NCI-H1930 (cell line): ENCODE results near the gene APPL2.
"Not testable (repeated sequence)": the region's sequence is repeated elsewhere in the genome, so short reads cannot be mapped to it uniquely, and the experiment has no call there.

Source experiments
- DNase-seq, 2 experiments: peaks; one replicate each; lab custom pipeline; 2025; lab: John Stamatoyannopoulos, UW

The APPL2 gene

GRCh38 chr12:105256921-105257320 lies 20.9 kb upstream of the APPL2 start:
- DNase-seq, result no peak

DNA sequence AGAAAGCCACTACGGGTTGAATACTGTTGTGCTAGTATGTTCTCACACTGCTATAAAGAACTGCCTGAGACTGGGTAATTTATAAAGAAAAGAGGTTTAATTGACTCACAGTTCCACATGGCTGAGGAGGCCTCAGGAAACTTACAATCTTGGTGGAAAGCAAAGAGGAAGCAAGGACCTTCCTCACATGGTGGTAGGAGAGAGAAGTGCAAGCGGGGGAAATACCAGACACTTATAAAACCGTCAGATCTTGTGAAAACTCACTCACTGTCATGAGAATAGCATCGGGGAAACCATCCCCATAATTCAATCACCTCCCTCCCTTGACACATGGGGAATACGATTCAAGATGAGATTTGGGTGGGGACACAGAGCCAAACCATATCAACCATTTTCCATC lies 20.5 kb upstream of the APPL2 start:
- not testable (repeated sequence) for DNase-seq

GRCh38 chr12:105256011-105256410 lies 20.0 kb upstream of the APPL2 start:
- no peak for DNase-seq

GRCh38 chr12:105253866-105254513 lies 18.0 kb upstream of the APPL2 start:
- DNase-seq, result no peak

GRCh38 chr12:105252901-105253300 lies 16.9 kb upstream of the APPL2 start:
- no peak for DNase-seq

DNA sequence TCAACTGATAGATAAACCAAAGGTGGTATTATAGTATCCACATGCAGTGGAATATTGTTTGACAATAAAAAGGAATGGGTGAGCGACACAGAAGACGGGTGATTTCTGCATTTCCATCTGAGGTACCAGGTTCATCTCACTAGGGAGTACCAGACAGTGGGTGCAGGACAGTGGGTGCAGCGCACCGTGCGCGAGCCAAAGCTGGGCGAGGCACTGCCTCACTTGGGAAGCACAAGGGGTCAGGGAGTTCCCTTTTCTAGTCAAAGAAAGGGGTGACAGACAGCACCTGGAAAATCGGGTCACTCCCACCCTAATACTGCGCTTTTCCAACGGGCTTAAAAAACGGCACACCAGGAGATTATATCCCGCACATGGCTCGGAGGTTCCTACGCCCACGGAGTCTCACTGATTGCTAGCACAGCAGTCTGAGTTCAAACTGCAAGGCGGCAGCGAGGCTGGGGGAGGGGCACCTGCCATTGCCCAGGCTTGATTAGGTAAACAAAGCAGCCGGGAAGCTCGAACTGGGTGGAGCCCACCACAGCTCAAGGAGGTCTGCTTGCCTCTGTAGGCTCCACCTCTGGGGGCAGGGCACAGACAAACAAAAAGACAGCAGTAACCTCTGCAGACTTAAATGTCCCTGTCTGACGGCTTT lies 9.9 kb upstream of the APPL2 start:
- not testable (repeated sequence) for DNase-seq

- DNase-seq, result no peak
These were observed 9.3 kb upstream of the APPL2 start for GRCh38 chr12:105245291-105245690.

- no peak for DNase-seq
These were observed 4.3 kb upstream of the APPL2 start for GRCh38 chr12:105240228-105240627.

- DNase-seq, result no peak
These were observed 3.3 kb upstream of the APPL2 start for GRCh38 chr12:105239304-105239703.

DNA sequence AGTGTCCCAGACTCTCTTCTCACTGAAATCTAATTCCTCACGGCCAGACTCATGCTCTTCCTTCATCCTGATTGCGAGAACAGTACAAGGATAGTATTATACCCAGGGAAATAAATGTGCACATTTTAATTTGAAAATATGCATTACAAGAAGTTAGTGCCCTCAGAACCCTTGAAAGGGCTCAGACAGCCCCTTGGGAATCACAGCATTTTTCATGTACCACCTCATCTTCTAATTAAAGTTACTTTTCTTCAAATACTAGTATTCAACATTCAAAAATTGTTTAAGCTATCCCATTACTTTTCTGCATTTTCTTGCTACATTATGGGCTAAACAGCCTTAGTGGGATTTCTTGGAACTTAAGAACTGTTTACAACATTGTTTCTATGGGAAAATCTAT lies 1.7 kb upstream of the APPL2 start:
- DNase-seq, result no peak

DNA sequence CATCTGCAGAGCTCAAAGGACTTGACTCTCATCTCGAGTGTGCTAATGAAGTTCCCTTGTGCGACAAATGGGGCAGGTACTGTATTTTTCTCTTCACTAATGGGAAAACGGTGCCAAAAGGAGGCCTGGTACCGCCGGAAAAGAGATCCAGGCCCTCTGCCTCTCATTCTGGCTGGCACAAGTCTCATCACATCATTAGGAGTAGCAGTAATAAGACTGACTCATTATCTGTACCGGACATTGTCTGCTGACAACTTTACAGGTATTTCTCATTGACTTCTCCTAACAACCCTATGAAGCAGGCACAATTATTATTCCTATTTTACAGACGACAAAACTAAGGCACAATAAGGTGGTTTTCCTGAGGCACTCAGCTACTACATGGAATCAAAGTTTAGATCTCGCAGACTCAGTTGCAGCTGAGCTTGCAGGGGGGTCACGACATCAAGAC lies 668 bp downstream of the APPL2 start:
- DNase-seq, result no peak

GRCh38 chr12:105234197-105234596 lies 1.8 kb downstream of the APPL2 start:
- no peak for DNase-seq

GRCh38 chr12:105233041-105233905 lies 2.7 kb downstream of the APPL2 start:
- DNase-seq, result no peak

- no peak for DNase-seq
These were observed 4.6 kb downstream of the APPL2 start for GRCh38 chr12:105231396-105231795.

DNA sequence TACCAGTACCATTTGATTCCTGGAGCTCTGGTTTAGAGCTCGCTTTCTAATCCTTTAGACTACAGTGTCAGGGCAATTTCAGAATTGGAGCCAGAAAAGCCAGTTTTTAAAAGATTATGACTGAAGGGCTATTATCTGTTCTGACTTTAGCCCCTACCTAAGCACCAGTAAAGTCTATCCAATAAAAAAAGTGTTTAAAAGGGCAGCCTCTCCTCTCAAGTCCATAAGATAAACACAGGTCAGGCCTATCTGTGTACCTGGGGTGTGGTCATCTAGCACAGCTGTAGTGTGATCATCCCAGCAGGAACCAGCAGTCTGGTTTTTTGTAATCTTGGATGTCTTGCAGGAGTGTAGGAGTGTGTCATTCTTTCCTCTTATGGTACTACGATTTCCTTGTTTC lies 6.6 kb downstream of the APPL2 start:
- no peak for DNase-seq

DNA sequence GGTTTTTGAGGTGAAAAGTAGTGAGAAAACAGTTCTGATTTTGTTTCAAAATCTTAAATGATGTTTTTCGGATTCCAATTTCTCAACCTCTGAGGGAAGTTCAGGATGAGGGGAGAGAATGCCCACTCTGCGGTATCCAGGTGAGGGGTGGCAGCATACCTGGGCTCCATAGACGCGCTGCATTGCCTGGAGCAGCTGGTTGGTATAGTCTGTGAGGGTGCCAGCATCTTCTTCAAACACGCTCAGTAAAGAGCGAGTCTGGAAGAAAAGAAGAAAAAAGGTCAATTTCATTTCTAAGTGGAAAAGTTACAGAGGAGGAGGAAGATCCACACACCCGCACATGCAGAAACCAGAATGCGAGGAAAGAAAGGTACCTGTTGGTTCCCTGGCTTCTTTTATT lies 7.0 kb downstream of the APPL2 start:
- DNase-seq, result no peak

GRCh38 chr12:105228494-105228893 lies 7.5 kb downstream of the APPL2 start:
- no peak for DNase-seq

GRCh38 chr12:105227879-105228278 lies 8.1 kb downstream of the APPL2 start:
- no peak for DNase-seq

- no peak for DNase-seq
These were observed 9.8 kb downstream of the APPL2 start for GRCh38 chr12:105226219-105226618.

- DNase-seq, result no peak
These were observed 10.4 kb downstream of the APPL2 start for GRCh38 chr12:105225505-105226015.

DNA sequence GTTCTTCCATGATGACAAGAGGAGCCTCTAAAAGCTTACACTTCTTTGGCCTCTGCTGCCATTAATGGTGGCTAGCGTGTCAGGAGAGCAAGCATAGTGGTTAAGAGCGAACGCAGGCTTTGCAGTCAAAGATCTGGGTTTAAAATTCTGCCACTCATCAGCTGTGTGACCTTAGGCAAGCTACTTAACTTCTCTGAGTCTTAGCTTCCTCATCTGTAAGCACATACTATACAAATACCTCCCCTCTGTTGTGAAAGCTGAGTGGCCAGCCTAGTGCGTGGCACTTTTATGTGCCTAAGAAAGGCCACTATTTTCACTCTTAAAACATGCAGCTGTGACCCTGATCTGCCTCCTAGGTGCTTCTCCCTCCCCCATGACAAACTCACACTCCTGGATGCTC lies 11.6 kb downstream of the APPL2 start:
- DNase-seq, result no peak

GRCh38 chr12:105223884-105224283 lies 12.1 kb downstream of the APPL2 start:
- no peak for DNase-seq

GRCh38 chr12:105223352-105223845 lies 12.6 kb downstream of the APPL2 start:
- no peak for DNase-seq
